GM11168 (cell line): ENCODE data around the gene RPS5.
"Not testable (repeated sequence)": the region's sequence is repeated elsewhere in the genome, so short reads cannot be mapped to it uniquely, and the experiment has no call there.

Experiments
- in situ Hi-C: fragments of 300-500 bp; cut with MboI; formaldehyde crosslinking; loops from one replicate; pipeline ENCODE4 v1.12.0; 2022; ENCODE audit warnings: low sequenced_read_pairs; ENCODE audit not compliant: unreplicated experiment

The RPS5 gene

GRCh38 chr19:58355908-58356765 is 30.9 kb upstream of the RPS5 start:
- in situ Hi-C loops, result no loop called here

GRCh38 chr19:58356766-58357480 is 30.1 kb upstream of the RPS5 start:
- in situ Hi-C loops, result no loop called here

DNA sequence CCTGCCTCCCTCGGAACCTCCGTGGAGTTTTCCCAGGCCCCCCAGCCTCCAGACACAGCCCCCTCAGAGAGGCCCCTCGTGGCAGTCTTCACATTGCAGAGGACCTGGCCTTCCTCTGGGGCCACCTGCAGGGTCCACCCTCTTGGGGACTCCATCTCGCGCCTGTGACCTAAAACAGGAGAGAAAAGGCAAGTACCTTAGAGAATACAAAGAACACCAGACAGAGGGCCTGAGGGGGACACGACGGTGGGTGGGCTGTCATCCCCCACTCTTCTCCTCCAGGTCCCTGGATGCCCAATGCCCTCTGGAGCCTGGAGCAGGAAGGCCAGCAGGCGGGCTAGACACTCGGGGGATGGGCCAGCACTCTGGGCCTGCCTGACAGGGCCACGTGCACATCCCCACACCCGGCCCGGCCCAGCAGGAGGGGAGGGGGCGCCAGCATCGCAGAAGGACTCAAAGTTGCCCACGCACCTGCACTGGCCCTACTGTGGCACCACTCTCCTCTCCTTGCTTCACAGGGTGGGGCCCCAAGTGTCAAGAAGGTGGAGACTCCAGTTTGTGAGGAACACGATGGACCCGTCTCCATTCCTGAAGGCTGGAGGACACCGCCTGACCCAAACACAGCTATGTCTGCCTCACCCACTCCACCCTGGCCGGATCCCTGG is 29.5 kb upstream of the RPS5 start:
- in situ Hi-C loops, result no loop called here

DNA sequence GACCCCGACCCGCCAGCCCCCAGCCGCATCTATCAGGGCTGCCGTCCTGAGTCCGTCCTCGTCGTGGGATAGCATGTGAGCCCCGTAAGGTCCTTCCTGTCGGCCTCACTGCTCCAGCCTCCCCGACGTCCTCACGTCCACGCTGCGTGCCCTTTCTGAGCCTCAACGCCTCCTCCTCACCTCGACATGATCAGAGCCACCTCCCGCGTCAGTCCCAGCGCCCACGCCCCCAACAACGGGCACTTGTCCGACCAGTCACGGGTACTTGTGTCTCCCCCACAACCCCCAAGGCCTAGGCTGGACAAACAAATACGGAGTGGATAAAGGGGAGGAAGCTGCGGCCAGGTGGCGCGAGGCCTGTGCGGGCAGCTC is 25.2 kb upstream of the RPS5 start:
- in situ Hi-C loops, result no loop called here

- in situ Hi-C loops, result no loop called here
These were observed 24.6 kb upstream of the RPS5 start, which contains the start of gene ZNF497 for GRCh38 chr19:58362272-58362994. Gene ZNF497 (minus strand): TSS chr19:58362751. CDS start chr19:58357635, 5,116 bp downstream.

DNA sequence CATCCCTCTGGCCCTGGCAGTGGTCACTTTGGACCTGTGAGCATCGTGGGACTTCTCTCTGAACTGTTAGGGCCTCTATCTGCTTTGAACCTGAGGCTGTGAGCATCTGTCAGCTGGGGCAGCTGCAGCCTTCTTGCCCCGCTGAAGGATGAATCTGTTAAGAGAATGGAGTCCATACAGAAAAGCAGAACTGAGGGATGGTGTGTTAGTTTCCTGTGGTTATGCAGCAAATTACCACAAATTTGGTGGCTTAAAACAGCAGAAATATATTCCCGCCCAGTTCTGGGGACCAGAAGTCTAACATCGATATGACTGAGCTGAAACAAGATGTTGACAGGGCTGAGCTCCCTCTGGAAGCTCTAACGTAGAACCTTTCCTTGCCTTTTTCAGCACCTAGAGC is 22.9 kb upstream of the RPS5 start:
- in situ Hi-C loops, result no loop called here

DNA sequence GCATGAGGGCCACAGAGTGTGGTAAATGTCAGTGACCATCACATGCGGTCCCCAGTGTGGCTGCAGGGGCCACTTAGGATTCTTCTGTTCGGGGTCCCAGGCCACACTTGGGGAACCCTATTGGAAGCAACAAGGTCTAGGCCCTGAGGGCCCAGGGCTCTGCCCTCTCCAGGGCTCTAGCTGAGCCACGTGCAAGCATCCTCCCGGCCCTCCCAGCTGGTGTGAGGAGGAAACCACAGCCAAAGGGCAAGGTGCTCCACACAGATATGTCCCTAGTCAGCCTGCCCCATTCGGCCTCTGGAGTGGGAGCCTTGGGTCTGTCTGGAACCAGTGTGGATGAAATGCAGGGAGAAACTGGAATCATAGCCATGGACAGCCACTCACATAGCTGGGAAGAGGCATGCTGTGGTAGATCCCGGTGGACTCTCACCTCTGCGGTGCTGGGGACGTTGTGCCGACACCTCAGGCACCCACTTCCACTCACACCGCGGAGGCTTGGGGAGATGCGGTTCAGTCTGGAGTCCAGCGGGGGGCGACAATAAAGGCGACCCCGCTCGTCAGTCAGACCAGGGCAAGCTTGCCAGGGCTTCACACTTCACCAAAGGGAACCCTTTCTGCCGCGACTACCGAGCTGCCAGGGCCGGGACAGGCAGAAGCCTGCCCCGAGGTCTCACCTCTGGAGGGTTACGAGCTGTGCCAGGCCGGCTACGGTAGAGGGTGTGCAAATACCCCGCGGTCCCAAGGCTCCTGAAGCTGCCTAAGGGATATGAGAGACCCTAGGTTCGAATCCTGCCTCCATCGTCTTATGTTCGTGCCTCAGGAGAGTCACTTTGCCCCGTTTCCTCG is 20.3 kb upstream of the RPS5 start:
- in situ Hi-C loops, result no loop called here

DNA sequence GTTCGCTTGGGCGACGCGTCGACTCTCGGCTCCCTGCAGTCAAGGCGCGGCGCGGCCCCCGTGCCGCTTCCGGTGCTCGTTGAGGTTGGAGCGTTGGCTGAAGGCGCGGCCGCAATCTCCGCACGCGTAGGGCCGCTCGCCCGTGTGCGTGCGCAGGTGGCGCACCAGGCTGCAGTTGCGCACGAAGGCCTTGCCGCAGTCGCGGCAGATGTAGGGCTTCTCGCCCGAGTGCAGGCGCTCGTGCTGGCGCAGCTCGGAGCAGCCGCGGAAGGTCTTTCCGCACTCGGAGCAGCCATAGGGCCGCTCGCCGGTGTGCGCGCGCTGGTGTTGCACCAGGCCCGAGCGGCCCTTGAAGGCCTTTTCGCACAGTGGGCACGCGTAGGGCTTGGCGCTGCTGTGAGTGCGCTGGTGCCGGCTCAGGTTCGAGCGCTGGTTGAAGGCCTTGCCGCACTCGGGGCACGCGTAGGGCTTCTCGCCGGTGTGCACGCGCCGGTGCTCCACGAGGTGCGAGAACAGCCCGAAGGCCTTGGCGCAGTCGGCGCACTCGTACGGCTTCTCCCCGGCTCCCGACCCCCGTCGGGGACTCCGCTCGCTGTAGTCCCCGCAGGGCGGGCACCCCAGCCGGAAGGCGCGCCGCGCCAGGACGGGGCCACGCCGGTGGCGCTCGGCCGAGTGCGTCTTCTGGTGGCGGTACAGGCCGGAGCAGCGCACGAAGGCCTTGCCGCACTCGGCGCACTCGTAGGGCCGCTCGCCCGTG is 19.2 kb upstream of the RPS5 start:
- in situ Hi-C loops, result no loop called here

DNA sequence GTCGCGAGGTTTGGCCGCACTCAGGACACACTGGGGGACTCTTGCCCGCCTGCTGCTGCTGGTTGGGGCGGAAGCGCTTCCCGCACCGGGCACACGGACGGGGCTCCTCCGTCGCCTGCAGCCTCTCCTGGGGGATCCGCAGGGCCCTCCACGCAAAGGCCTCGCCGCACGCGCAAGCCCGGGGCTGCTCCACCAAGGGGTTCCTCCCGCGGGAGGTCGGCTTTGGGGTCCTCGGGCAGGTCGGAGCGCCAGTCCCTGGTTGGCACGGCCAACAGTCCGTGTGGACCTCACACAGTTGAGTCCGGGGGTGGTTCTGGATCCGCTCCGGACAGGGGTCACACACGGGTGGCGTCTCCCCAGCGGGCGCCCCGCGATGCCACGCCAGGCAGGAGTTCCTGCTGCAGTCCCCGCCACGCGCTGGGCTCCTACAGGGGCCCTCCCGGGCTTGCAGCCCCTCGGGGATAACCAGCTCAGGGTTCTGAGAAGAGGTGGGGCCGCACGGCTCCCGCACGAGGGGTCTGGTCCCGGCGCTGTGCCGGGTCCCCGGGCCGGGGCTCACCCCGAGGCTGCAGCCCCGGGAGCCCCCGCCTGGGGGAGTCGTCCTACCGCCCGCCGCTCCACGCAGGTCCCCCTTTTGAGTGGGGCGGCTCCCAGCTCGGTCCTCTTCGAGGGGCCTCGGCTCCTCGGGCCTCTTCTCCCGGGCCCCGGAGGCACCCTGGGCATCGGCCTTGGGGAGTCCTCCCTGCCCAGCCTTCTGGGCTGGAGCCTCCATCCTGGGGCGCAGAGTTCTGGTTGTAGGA is 18.3 kb upstream of the RPS5 start:
- in situ Hi-C loops, result no loop called here

DNA sequence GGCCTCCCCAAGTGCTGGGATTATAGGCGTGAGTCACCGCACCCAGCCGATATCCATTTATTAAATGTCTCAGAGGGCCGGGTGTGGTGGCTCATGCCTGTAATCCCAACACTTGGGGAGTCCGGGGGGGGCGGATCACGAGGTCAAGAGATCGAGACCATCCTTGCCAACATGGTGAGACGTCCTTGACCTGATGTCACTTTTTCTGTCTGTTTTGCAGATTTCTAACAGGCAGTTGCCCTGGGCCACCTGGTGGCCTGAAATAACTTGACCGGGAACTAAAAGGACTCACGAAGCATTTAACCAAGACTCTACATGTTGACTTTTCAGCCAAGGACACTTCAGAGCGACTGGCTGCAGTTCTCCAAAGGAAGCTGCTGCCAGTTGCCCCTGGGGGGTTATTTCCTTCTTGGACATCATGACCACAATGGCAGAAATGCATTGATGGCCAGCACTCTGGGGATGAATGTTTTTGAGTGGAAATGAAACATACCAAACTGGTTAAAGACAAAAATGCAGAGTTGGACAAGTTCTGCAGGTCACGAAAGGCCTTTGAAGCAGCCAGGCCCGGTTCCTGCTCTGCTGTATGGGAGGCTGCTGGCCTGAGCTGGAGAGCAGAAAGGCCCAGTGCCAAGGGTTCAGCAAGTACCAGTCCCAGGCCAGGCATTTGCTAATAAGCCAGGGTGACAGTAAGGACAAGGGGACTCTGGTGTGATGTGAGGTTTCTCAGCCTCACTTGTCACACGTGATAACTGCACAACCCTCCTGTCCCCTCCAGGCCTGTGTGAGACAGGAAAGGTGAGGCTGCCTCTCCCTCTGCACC is 14.5 kb upstream of the RPS5 start:
- in situ Hi-C loops, result no loop called here

- in situ Hi-C loops, result no loop called here
These were observed 12.9 kb upstream of the RPS5 start for GRCh38 chr19:58374200-58374599.

- in situ Hi-C loops, result not testable (repeated sequence)
These were observed 10.3 kb upstream of the RPS5 start for GRCh38 chr19:58376724-58377123.

GRCh38 chr19:58379246-58379645 is 7.8 kb upstream of the RPS5 start:
- in situ Hi-C loops, result no loop called here

GRCh38 chr19:58380037-58380661 is 6.9 kb upstream of the RPS5 start:
- in situ Hi-C loops, result no loop called here

DNA sequence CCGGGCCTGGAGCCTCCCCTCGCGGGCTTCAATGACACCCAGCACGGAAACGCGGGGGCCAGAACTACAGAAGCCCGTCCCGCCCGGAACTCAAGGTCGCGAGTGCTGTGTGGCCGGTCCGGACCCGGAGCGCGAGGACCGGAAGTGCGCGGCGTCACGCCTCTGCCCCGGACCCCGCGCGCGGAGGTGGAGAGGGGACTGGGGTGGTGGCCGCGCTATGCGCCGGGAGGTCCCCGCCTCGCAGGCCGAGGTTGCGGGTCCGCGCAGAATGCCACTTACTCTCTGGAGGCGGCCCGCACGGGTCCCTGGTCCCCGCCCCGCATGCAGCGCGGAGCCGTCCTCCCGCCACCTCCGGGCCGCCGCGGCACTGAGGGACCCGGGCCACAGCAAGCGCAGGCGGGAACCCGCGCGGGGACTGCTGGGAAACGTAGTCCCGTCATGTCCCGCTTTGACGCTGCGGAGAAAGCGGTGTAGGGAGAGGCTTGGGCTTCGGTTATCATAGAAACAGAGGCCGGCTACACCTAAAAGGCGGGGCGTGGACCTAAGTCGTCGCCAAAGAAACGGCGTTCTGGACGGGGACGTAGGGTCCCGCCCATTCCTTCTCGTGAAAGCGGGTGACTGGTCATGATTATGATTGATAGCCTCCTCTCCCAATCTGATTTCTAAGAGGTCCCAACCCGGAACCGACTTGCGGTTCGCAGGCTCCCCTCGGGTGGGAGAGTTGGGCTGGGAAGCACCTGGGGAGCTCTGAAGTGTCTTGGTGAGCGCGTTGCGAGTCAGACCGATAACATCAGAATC is 6.2 kb upstream of the RPS5 start, which contains the start of gene ZNF837:
TSS of gene ZNF837 (minus strand) at position 369 of the 798 bp plus-strand sequence. CDS start 11,698 bp downstream, outside the sequence.
- in situ Hi-C loops, result no loop called here
